GM12878 (cell line): Measurements from ENCODE around the gene CCT6B.
"Not testable (repeated sequence)": the region's sequence is repeated elsewhere in the genome, so short reads cannot be mapped to it uniquely, and the experiment has no call there.

Experiments
- TCF7 ChIP-seq: IDR thresholded peaks from 2 replicates; pipeline ENCODE4 v1.6.1; 2014; ENCODE audit warnings: antibody characterized with exemption, borderline replicate concordance
- TF ChIP-seq, protein P1 (sequence below): IDR thresholded peaks from 2 replicates; pipeline ENCODE4 v1.6.1; 2012; ENCODE audit warnings: mild to moderate bottlenecking, low read depth, low read length

DNA sequence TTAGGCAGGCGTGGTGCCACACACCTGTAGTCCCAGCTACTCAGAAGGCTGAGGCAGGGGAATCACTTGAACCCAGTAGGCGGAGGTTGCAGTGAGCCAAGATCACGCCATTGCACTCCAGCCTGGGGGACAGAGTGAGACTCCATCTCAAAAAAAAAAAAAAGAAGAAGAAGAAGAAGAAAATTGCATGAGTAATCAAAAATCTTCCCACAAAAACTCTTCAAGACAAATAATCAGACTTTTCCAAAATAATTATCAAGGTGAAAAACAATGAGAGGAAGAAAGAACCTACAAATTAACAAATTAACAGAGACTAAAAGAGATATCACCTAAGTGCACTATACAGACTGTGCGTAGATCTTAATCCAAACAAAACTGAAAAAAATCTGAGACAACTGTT lies 10.5 kb downstream of the CCT6B start:
- TF ChIP-seq, protein P1, sequence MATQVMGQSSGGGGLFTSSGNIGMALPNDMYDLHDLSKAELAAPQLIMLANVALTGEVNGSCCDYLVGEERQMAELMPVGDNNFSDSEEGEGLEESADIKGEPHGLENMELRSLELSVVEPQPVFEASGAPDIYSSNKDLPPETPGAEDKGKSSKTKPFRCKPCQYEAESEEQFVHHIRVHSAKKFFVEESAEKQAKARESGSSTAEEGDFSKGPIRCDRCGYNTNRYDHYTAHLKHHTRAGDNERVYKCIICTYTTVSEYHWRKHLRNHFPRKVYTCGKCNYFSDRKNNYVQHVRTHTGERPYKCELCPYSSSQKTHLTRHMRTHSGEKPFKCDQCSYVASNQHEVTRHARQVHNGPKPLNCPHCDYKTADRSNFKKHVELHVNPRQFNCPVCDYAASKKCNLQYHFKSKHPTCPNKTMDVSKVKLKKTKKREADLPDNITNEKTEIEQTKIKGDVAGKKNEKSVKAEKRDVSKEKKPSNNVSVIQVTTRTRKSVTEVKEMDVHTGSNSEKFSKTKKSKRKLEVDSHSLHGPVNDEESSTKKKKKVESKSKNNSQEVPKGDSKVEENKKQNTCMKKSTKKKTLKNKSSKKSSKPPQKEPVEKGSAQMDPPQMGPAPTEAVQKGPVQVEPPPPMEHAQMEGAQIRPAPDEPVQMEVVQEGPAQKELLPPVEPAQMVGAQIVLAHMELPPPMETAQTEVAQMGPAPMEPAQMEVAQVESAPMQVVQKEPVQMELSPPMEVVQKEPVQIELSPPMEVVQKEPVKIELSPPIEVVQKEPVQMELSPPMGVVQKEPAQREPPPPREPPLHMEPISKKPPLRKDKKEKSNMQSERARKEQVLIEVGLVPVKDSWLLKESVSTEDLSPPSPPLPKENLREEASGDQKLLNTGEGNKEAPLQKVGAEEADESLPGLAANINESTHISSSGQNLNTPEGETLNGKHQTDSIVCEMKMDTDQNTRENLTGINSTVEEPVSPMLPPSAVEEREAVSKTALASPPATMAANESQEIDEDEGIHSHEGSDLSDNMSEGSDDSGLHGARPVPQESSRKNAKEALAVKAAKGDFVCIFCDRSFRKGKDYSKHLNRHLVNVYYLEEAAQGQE: not testable (repeated sequence)
- TF ChIP-seq TCF7: not testable (repeated sequence)
